Transverse colon (tissue), 4 donors: ENCODE data around the gene PRKCQ. TPM values are rescaled to one million over a fixed set of nuclear protein-coding genes. Genes with fewer than 3 reads are reported as not detected.
A peak's percentile ranks its signal among the peaks of the same experiment; 100 is the strongest.

Experiments used
- DNase-seq: peaks from one replicate; pipeline ENCODE4 v3.0.0-alpha.2; 2019
- H3K27ac ChIP-seq, 4 donors: fragments of 200-600 bp; sonication (generic); 2 replicates each; pipeline ENCODE4 v1.5.1; 2016 to 2018; ENCODE audit warnings: inconsistent platforms in 4 of 4
- H3K27me3 ChIP-seq: fragments of 200-600 bp; sonication (generic); 2 replicates; pipeline ENCODE4 v1.5.1; 2017; ENCODE audit warnings: inconsistent platforms
- H3K36me3 ChIP-seq, 4 donors: fragments of 200-600 bp; sonication (generic); 2 replicates each; pipeline ENCODE4 v1.5.1; 2017 to 2019; ENCODE audit warnings: inconsistent platforms in 4 of 4
- H3K4me1 ChIP-seq, 4 donors: fragments of 200-600 bp; sonication (generic); 2 replicates each; pipeline ENCODE4 v1.5.1; 2017 to 2020; ENCODE audit warnings: inconsistent platforms in 4 of 4
- H3K4me3 ChIP-seq, 4 donors: fragments of 200-600 bp; sonication (generic); 1 replicate in 1 of 4; 2 replicates in 3 of 4; pipeline versions ENCODE4 v1.5.1 to v1.6.1; 2017 to 2019; ENCODE audit warnings: inconsistent platforms in 4 of 4
- H3K9me3 ChIP-seq, 2 donors: fragments of 200-600 bp; sonication (generic); 2 replicates each; pipeline ENCODE4 v1.5.1; 2017 to 2019; ENCODE audit warnings: inconsistent platforms in 2 of 2
- EP300 ChIP-seq: sonication (generic); formaldehyde crosslinking; IDR thresholded peaks from one replicate; pipeline ENCODE4 v1.6.1; 2017; ENCODE audit warnings: antibody characterized with exemption, low read depth
- POLR2A ChIP-seq: fragments of 450-650 bp; IDR thresholded peaks from one replicate; pipeline ENCODE4 v1.6.1; 2016; ENCODE audit warnings: antibody characterized with exemption, mild to moderate bottlenecking, moderate library complexity
- POLR2AphosphoS5 ChIP-seq, 3 donors: sonication (generic); formaldehyde crosslinking; IDR thresholded peaks; one replicate each; pipeline ENCODE4 v1.6.1; 2016; ENCODE audit warnings: antibody characterized with exemption in 3 of 3
- WGBS, 2 donors: methylation state at CpG; one replicate each; pipeline ENCODE4 v1.1.5; 2018; ENCODE audit warnings: low coverage in 1 of 2; 5-methylcytosine and 5-hydroxymethylcytosine counted together
- in situ Hi-C, 4 donors: fragments of 200-750 bp; cut with MboI; loops; one replicate each; pipeline versions ENCODE4 v1.15.0 to v1.15.1; 2017; ENCODE audit warnings: low sequenced_read_pairs in 3 of 4, low pct_ligation_motif_present in 1 of 4, low pct_unique_long_range_greater_than_20kb in 1 of 4
- intact Hi-C: fragments of 100-400 bp; cut with DNase I; formaldehyde crosslinking; loops from one replicate; pipeline ENCODE4 v1.15.1; 2023; ENCODE audit warnings: low total_unique reads
- total RNA-seq, 4 donors: library from RNA; depleted of rRNA; stranded (reverse); fragments of >200 nt; gene quantifications; one replicate each; pipeline ENCODE4 v1.1.0, GENCODE V29; 2016
- TF ChIP-seq, protein P1 (sequence below), 5 experiments: fragments of 200-600 bp in 3 of 5; fragments of 450-650 bp in 2 of 5; sonication (generic) in 3 of 5; IDR thresholded peaks; 1 replicate in 2 of 5; 2 replicates in 3 of 5; pipeline ENCODE4 v1.5.1; 2016 to 2017; ENCODE audit warnings: antibody characterized with exemption in 5 of 5, inconsistent platforms in 3 of 5, mild to moderate bottlenecking in 2 of 5, moderate library complexity in 1 of 5

PRKCQ gene
- total RNA-seq, 4 donors from 2014 or later, result 0.60 to 2.7 (median 1.2) TPM

DNA sequence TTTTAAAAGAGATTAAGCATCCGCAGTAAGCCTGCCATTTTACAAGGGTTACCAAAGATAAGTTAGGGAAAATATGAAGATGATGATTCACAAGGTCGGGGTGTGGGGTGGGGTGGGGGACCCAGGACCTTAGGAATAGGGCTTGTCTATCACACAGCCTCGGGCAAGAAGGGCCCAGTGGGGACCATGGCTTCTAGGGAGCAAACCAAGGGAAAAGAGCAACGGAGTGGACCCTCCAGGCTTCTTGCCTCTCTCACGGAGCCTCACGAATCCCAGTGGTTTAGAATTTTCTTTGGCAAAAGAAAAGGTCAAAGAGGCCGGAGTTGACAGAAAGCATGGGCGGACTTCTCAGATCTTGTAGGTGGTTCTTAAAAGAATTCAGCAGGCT lies 1.3 kb downstream of the PRKCQ start:
- Histone ChIP-seq H3K9me3 (no peaks in the 10 kb centered on the region), H3K4me1 (peaks cover 0 to 5% (median 0%) of the 10 kb centered on the region in 4 donors), H3K36me3 (no peaks in the 10 kb centered on the region), H3K27ac (peak overlapping the region in 3 of 4 donors; percentile 25 to 58 (median 56)), H3K4me3 (peak overlapping the region in 1 of 4 donors; percentile 70), H3K27me3 (peaks cover 16% of the 10 kb centered on the region)
- 47 to 73% methylated on average over 3 to 8 of the region's 8 CpGs for WGBS, 2 donors
- intact Hi-C loops, result no loop called here
- TF ChIP-seq EP300 (no peak), POLR2A (no peak), POLR2AphosphoS5 (IDR thresholded peaks at IDR 0.05) (no peak)
- TF ChIP-seq, protein P1, sequence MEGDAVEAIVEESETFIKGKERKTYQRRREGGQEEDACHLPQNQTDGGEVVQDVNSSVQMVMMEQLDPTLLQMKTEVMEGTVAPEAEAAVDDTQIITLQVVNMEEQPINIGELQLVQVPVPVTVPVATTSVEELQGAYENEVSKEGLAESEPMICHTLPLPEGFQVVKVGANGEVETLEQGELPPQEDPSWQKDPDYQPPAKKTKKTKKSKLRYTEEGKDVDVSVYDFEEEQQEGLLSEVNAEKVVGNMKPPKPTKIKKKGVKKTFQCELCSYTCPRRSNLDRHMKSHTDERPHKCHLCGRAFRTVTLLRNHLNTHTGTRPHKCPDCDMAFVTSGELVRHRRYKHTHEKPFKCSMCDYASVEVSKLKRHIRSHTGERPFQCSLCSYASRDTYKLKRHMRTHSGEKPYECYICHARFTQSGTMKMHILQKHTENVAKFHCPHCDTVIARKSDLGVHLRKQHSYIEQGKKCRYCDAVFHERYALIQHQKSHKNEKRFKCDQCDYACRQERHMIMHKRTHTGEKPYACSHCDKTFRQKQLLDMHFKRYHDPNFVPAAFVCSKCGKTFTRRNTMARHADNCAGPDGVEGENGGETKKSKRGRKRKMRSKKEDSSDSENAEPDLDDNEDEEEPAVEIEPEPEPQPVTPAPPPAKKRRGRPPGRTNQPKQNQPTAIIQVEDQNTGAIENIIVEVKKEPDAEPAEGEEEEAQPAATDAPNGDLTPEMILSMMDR (IDR thresholded peaks at IDR 0.05), result no peak
- DNase-seq, result no peak
- in situ Hi-C loops, result no loop called here

DNA sequence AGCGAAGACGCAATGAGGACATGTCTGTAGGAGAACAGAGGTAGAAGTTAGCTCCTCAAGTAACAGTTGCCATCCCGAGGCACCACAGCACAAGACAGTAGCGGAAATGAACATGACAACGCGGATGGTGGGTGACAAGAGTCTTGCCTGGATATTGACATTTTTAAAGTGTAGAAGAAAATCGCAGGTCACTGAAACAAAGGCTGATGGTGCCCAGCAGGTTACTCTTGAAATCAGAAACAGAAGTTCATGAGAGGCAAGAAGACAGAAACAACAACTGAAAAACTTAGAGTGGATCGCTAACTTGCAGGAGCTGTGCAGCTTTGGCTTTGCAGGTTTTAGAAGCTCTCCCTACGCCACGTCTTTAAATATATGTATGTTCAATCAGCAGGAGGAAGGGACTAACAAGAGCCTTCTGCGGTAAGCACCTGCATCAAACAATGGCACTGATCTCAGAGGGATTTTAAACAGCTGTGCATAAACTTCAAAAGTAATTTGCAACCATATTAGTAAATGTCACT lies 1.8 kb downstream of the PRKCQ start:
- Histone ChIP-seq H3K9me3 (no peaks in the 10 kb centered on the region), H3K4me3 (peak overlapping the region in 1 of 4 donors; percentile 70), H3K4me1 (peaks cover 0 to 5% (median 0%) of the 10 kb centered on the region in 4 donors), H3K36me3 (no peaks in the 10 kb centered on the region), H3K27me3 (peaks cover 16% of the 10 kb centered on the region), H3K27ac (peak overlapping the region in 2 of 4 donors; percentile 25 to 56)
- no peak for DNase-seq
- 75 to 96% methylated on average over 5 to 11 of the region's 11 CpGs for WGBS, 2 donors
- in situ Hi-C loops (no loop called here), intact Hi-C loops (no loop called here)
- TF ChIP-seq, protein P1 (IDR thresholded peaks at IDR 0.05), result no peak
- no peak for TF ChIP-seq EP300
- TF ChIP-seq POLR2A, result no peak
- no peak for TF ChIP-seq POLR2AphosphoS5 (IDR thresholded peaks at IDR 0.05)

DNA sequence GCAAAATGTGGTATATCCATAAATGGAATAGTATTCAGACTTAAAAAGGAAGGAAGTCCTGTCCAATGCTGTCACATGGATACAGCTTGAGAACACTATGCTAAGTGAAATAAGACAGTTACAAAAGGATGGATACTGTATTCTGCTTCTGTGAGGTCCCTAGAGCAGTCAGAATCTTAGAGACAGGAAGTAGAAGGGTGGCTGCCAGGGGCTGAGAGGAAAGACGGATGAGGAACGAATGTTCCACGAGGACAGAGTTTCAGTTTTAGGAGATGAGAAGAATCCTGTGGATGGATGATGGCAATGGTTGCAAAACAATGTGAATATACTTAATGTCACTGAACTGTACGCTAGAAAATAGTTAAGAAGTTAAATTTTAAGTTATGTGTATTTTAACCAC lies 3.8 kb downstream of the PRKCQ start:
- TF ChIP-seq, protein P1 (IDR thresholded peaks at IDR 0.05), result no peak
- TF ChIP-seq EP300 (no peak), POLR2AphosphoS5 (IDR thresholded peaks at IDR 0.05) (no peak), POLR2A (no peak)
- Histone ChIP-seq H3K27ac (no peak overlapping the region), H3K4me3 (no peak overlapping the region), H3K27me3 (peaks cover 16% of the 10 kb centered on the region), H3K36me3 (no peaks in the 10 kb centered on the region), H3K4me1 (peaks cover 0 to 5% (median 0%) of the 10 kb centered on the region in 4 donors), H3K9me3 (no peaks in the 10 kb centered on the region)
- in situ Hi-C loops (no loop called here), intact Hi-C loops (no loop called here)
- WGBS, 2 donors, result 61 to 65% methylated on average over 4 of the region's 4 CpGs
- DNase-seq, result no peak

DNA sequence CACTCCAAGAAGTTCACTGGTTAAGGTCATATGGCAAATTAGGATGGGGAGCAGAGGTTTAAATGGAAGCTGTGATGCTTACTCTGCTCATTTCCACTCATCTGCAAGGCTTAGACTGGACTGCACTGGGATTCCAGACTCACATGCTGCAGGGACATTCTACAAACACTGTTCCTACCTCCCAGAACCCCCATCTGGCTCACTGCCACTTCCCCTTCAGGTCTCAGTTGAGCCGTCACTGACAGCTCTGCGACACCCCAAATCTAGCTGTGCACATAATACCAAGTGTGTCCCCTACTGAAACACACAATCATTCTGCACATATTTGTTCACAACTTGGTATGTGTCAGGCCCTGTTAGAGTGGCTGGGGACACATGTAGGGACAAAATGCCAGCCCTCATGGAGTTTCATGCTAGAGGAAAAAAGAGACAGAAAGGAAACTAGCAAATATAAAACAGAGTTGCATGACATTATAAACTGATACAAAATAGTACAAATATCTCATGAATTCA lies 5.4 kb downstream of the PRKCQ start:
- Histone ChIP-seq H3K4me3 (no peak overlapping the region), H3K4me1 (peaks cover 0 to 4% (median 0%) of the 10 kb centered on the region in 4 donors), H3K27me3 (peaks cover 16% of the 10 kb centered on the region), H3K9me3 (no peaks in the 10 kb centered on the region), H3K27ac (no peak overlapping the region), H3K36me3 (no peaks in the 10 kb centered on the region)
- in situ Hi-C loops, result no loop called here
- intact Hi-C loops, result no loop called here
- TF ChIP-seq POLR2AphosphoS5 (IDR thresholded peaks at IDR 0.05), result no peak
- TF ChIP-seq EP300, result no peak
- TF ChIP-seq POLR2A, result no peak
- TF ChIP-seq, protein P1 (IDR thresholded peaks at IDR 0.05), result no peak
- no peak for DNase-seq
- WGBS, 2 donors, result 79% methylated on average over 2 of the region's 2 CpGs; no CpG with 5 or more reads in 1 of the 2 donors
